OCI-LY3 (cell line): ENCODE data around the gene TSACC.

Experiments used
- H2AFZ ChIP-seq: fragments of 200-600, 300-600 bp; shearing (Covaris generic); 2 replicates; pipeline ENCODE4 v1.6.0; 2014; ENCODE audit warnings: antibody characterized with exemption, low read depth, low read length
- H3K27ac ChIP-seq: fragments of 200-600, 300-600 bp; sonication (generic); 2 replicates; pipeline ENCODE4 v1.5.1; 2014; ENCODE audit warnings: mild to moderate bottlenecking, low read length, moderate library complexity, mixed read lengths
- H3K27me3 ChIP-seq: fragments of 200-600, 300-600 bp; sonication (generic); 2 replicates; pipeline ENCODE4 v1.6.1; 2014; ENCODE audit warnings: low read depth, low read length, mixed read lengths
- H3K36me3 ChIP-seq: fragments of 200-600, 300-600 bp; sonication (generic); replicated peaks from 2 replicates; pipeline ENCODE3; 2014; ENCODE audit warnings: low read depth, low read length, mixed read lengths
- H3K4me1 ChIP-seq: fragments of 300-600, 200-600 bp; sonication (generic); 2 replicates; pipeline ENCODE4 v1.6.1; 2014; ENCODE audit warnings: low read length, mixed read lengths
- H3K4me2 ChIP-seq: fragments of 200-600, 300-600 bp; sonication (generic); 2 replicates; pipeline ENCODE4 v1.6.1; 2014; ENCODE audit warnings: low read length, mixed read lengths
- H3K4me3 ChIP-seq: fragments of 300-600, 200-600 bp; sonication (generic); 2 replicates; pipeline ENCODE4 v1.5.1; 2014; ENCODE audit warnings: antibody characterized with exemption, mild to moderate bottlenecking, low read length, moderate library complexity
- H3K79me2 ChIP-seq: fragments of 300-600, 200-600 bp; shearing (Covaris generic); 2 replicates; pipeline ENCODE4 v1.6.1; 2014; ENCODE audit warnings: mild to moderate bottlenecking, low read length, mixed read lengths
- H3K9ac ChIP-seq: fragments of 300-600, 200-600 bp; shearing (Covaris generic); 2 replicates; pipeline ENCODE4 v1.6.0; 2014; ENCODE audit warnings: mild to moderate bottlenecking, low read length, moderate library complexity
- H3K9me3 ChIP-seq: fragments of 200-600, 300-600 bp; shearing (Covaris generic); 2 replicates; pipeline ENCODE4 v1.6.1; 2014; ENCODE audit warnings: low read length, mixed read lengths; ENCODE audit not compliant: insufficient read depth
- H4K20me1 ChIP-seq: fragments of 200-600, 300-600 bp; sonication (generic); 2 replicates; pipeline ENCODE4 v1.6.1; 2016; ENCODE audit warnings: low read length, mixed read lengths; ENCODE audit not compliant: insufficient read depth
- CTCF ChIP-seq: fragments of 200-600, 300-600 bp; sonication (generic); IDR thresholded peaks from 2 replicates; pipeline ENCODE4 v1.5.1; 2014; ENCODE audit warnings: antibody characterized with exemption, low read length, low read depth
- EZH2phosphoT487 ChIP-seq: fragments of 200-600 bp; shearing (Covaris generic); IDR thresholded peaks from 2 replicates; pipeline ENCODE4 v1.6.1; 2018; ENCODE audit warnings: antibody characterized with exemption, mixed run types, low read depth

Gene TSACC

GRCh38 chr1:156371553-156372264 is 33.4 kb downstream of the TSACC start:
- H4K20me1 ChIP-seq = no peaks in the 10 kb centered on the region
- H3K9ac ChIP-seq = no peak overlapping the region
- no peaks in the 10 kb centered on the region for H3K9me3 ChIP-seq
- H3K4me2 ChIP-seq = no peak overlapping the region
- H3K79me2 ChIP-seq = no peaks in the 10 kb centered on the region
- no peaks in the 10 kb centered on the region for H3K4me1 ChIP-seq
- no peaks in the 10 kb centered on the region for H3K36me3 ChIP-seq
- H3K4me3 ChIP-seq = no peak overlapping the region
- no peak overlapping the region for H3K27ac ChIP-seq
- H2AFZ ChIP-seq = no peak overlapping the region
- TF ChIP-seq EZH2phosphoT487 (no peak), CTCF (no peak)
- peaks cover 33% of the 10 kb centered on the region for H3K27me3 ChIP-seq

GRCh38 chr1:156372265-156372586 is 33.9 kb downstream of the TSACC start:
- Histone ChIP-seq H3K9me3 (no peaks in the 10 kb centered on the region), H3K9ac (no peak overlapping the region), H3K36me3 (no peaks in the 10 kb centered on the region), H3K27me3 (peaks cover 33% of the 10 kb centered on the region), H3K27ac (no peak overlapping the region), H3K4me1 (no peaks in the 10 kb centered on the region), H2AFZ (no peak overlapping the region), H3K79me2 (no peaks in the 10 kb centered on the region), H4K20me1 (no peaks in the 10 kb centered on the region), H3K4me2 (no peak overlapping the region), H3K4me3 (no peak overlapping the region)
- TF ChIP-seq CTCF (no peak), EZH2phosphoT487 (no peak)

GRCh38 chr1:156372876-156373275 is 34.5 kb downstream of the TSACC start:
- Histone ChIP-seq H3K27me3 (peaks cover 33% of the 10 kb centered on the region), H3K4me3 (no peak overlapping the region), H3K27ac (no peak overlapping the region), H3K4me2 (no peak overlapping the region), H3K9me3 (no peaks in the 10 kb centered on the region), H3K4me1 (no peaks in the 10 kb centered on the region), H3K79me2 (no peaks in the 10 kb centered on the region), H2AFZ (no peak overlapping the region), H4K20me1 (no peaks in the 10 kb centered on the region), H3K9ac (no peak overlapping the region), H3K36me3 (no peaks in the 10 kb centered on the region)
- no peak for TF ChIP-seq EZH2phosphoT487
- TF ChIP-seq CTCF = no peak

GRCh38 chr1:156373546-156373945 is 35.2 kb downstream of the TSACC start:
- Histone ChIP-seq H3K27ac (no peak overlapping the region), H3K9ac (no peak overlapping the region), H3K9me3 (no peaks in the 10 kb centered on the region), H3K36me3 (no peaks in the 10 kb centered on the region), H3K79me2 (no peaks in the 10 kb centered on the region), H3K4me1 (no peaks in the 10 kb centered on the region), H4K20me1 (no peaks in the 10 kb centered on the region), H3K27me3 (peaks cover 33% of the 10 kb centered on the region), H2AFZ (no peak overlapping the region), H3K4me3 (no peak overlapping the region), H3K4me2 (no peak overlapping the region)
- TF ChIP-seq EZH2phosphoT487 = no peak
- no peak for TF ChIP-seq CTCF
